Non-pigmented ciliary epithelial cell (primary cell): ENCODE results near the gene CHD5.
A peak's percentile ranks its signal among the peaks of the same experiment; 100 is the strongest.

Source experiments
- DNase-seq: peaks from one replicate; pipeline ENCODE4 v3.0.0-alpha.2; 2010; ENCODE audit warnings: low read depth

Gene CHD5

GRCh38 chr1:6174621-6175410 is 5.3 kb downstream of the CHD5 start:
- DNase-seq = no peak

- DNase-seq = no peak
These were observed 7.6 kb downstream of the CHD5 start for GRCh38 chr1:6172549-6172948.

- DNase-seq = no peak
These were observed 8.5 kb downstream of the CHD5 start for GRCh38 chr1:6171548-6172124.

GRCh38 chr1:6170742-6171201 is 9.3 kb downstream of the CHD5 start:
- no peak for DNase-seq

GRCh38 chr1:6170116-6170741 is 9.9 kb downstream of the CHD5 start:
- DNase-seq = no peak

GRCh38 chr1:6168947-6169586 is 11.1 kb downstream of the CHD5 start:
- DNase-seq = no peak

GRCh38 chr1:6167391-6168303 is 12.5 kb downstream of the CHD5 start:
- no peak for DNase-seq

- DNase-seq = no peak
These were observed 13.3 kb downstream of the CHD5 start for GRCh38 chr1:6166655-6167390.

- DNase-seq = no peak
These were observed 13.9 kb downstream of the CHD5 start for GRCh38 chr1:6166221-6166620.

- no peak for DNase-seq
These were observed 14.6 kb downstream of the CHD5 start for GRCh38 chr1:6165441-6165985.

GRCh38 chr1:6165027-6165426 is 15.1 kb downstream of the CHD5 start:
- DNase-seq = no peak

- no peak for DNase-seq
These were observed 16.0 kb downstream of the CHD5 start for GRCh38 chr1:6163973-6164617.

- no peak for DNase-seq
These were observed 16.7 kb downstream of the CHD5 start for GRCh38 chr1:6163191-6163972.

GRCh38 chr1:6162773-6163172 is 17.3 kb downstream of the CHD5 start:
- DNase-seq = no peak

- no peak for DNase-seq
These were observed 17.8 kb downstream of the CHD5 start for GRCh38 chr1:6162341-6162740.

GRCh38 chr1:6158181-6158580 is 21.9 kb downstream of the CHD5 start:
- DNase-seq = no peak

- peak; percentile 26 for DNase-seq
These were observed 22.5 kb downstream of the CHD5 start for GRCh38 chr1:6157528-6158174.

- no peak for DNase-seq
These were observed 23.0 kb downstream of the CHD5 start for GRCh38 chr1:6157132-6157527.
